GM21529 (cell line): ENCODE results near the gene PTCD3.

Source experiments
- ATAC-seq: cut with Tn5 transposase; IDR thresholded peaks from one replicate; pipeline ENCODE4 v1.9.1; 2021; ENCODE audit not compliant: unreplicated experiment

PTCD3 gene

GRCh38 chr2:86143307-86143706, 37.3 kb downstream of the PTCD3 start:
- ATAC-seq = no peak

- ATAC-seq = no peak
These were observed 38.1 kb downstream of the PTCD3 start for GRCh38 chr2:86143926-86144685.

GRCh38 chr2:86147793-86148192, 41.8 kb downstream of the PTCD3 start:
- ATAC-seq = no peak

- no peak for ATAC-seq
These were observed 44.5 kb downstream of the PTCD3 start for GRCh38 chr2:86150502-86150901.

- no peak for ATAC-seq
These were observed 51.0 kb downstream of the PTCD3 start for GRCh38 chr2:86157009-86157556.

GRCh38 chr2:86158286-86158685, 52.3 kb downstream of the PTCD3 start:
- ATAC-seq = no peak

GRCh38 chr2:86160156-86160952, 54.3 kb downstream of the PTCD3 start:
- ATAC-seq = no peak

- ATAC-seq = no peak
These were observed 64.4 kb downstream of the PTCD3 start for GRCh38 chr2:86170449-86170848.

- no peak for ATAC-seq
These were observed 65.3 kb downstream of the PTCD3 start for GRCh38 chr2:86171295-86171694.

GRCh38 chr2:86172610-86173009, 66.6 kb downstream of the PTCD3 start:
- ATAC-seq = no peak

GRCh38 chr2:86174445-86174844, 68.4 kb downstream of the PTCD3 start:
- ATAC-seq = peak; percentile 56

GRCh38 chr2:86175828-86176227, 69.8 kb downstream of the PTCD3 start:
- ATAC-seq = no peak

GRCh38 chr2:86176597-86176996, 70.6 kb downstream of the PTCD3 start:
- no peak for ATAC-seq

GRCh38 chr2:86185517-86186212, 79.6 kb downstream of the PTCD3 start:
- ATAC-seq = no peak

- no peak for ATAC-seq
These were observed 80.4 kb downstream of the PTCD3 start for GRCh38 chr2:86186431-86186830.

GRCh38 chr2:86189782-86190416, 83.9 kb downstream of the PTCD3 start:
- ATAC-seq = no peak
